GM21390 (cell line): ENCODE results near the gene QPCT.

Experiments used
- ATAC-seq: cut with Tn5 transposase; IDR thresholded peaks from one replicate; pipeline ENCODE4 v1.9.1; 2021; ENCODE audit not compliant: unreplicated experiment

Gene QPCT

DNA sequence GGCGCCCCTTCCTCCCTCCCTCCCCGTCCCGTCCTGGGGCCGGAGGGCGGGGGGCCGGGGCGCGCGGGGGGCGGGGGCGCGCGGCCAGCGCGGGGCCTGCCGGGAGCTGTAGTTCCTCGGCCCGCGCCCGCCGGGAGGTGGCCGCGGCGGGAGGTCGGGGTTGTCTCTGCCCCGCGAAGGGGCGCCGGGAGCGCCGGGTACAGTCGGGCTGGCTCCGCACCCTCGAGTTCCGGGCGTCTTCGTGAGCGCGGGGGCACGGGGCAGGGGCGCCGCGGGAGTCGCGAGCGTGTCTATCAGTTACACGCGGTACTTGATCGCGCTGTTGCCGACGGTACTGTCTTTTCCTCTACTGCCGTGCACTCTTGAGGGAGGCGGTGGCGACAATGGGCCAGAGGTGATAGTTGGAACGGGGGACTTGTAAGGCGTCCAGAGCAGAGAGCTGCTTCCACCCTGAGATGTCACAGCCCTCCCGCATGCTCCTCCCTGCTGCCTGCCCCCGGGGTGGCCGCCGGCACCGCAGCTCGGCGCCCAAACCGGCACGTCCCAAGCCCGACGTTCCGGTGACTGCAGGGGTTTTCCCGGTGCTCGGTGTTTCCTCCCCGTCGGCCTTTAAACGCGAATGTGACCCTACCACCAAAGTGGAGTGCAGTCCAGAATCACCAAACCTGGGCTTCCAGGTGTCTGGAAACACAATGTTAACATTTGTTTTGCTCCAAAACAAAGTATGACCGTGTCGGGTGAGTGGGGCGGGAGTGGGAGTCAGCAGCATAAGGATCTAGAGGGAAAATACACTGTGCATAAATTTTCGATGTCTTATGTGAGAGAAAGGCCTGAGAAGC is 19.4 kb upstream of the QPCT start, which contains the start of gene PRKD3:
PRKD3 (minus strand) TSS at position 48 of the 839 bp plus-strand sequence. CDS start 8,309 bp downstream, outside the sequence.
- ATAC-seq: peak; percentile 70

- ATAC-seq: no peak
Measured at GRCh38 chr2:37325625-37326071, 18.8 kb upstream of the QPCT start.

DNA sequence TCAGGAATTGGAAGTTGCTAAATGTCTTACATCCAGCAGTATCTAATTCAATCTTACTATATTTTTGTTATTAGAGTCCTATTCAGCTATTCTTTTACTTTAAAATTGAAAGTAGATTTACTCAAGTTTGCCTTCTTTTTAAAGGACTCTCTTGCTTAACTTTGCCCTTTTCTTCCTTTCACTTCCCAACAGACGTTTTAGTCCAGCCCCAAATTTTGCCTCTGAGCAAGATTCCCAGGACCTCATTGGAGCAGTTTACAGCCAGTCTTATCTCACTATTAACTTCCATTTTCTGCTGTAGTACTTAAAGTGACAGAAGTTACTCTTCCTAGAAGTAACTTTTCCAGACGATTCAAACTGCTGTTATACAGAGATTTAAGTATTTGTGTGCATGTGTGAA is 18.1 kb upstream of the QPCT start:
- ATAC-seq: no peak

DNA sequence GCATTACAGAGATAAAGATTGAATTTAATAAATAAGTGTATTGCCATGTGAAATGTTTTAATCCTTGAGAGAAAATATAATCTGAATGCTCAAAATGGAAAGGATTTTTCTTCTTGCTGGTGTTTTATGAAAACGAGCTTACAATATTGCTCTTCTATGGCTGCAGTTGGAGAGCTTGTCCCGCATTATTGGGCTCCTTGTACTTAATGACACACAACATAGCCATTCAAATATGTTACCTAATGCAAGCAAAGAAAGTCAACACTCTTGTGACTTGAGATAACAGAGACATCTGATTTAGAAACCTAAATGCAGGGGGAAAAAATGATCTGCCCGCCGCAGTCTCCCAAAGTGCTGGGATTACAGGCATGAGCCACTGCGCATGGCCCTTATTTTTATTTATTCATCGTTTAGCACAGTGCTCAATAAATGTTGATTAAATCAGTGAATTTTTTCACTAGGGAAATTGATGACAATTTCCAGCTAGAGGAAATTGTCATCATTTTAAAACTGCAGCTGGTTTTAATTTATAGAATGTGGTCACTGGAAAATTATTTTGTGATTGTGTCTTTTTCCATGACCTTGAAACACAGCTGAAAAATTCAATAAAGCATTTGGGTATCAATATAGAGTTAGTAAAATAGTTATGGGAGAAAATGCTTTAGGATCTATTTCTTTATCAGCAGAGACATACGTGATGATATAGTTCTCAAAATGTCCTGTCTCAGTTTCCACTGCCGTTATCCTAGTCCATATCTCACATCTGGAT is 17.4 kb upstream of the QPCT start:
- ATAC-seq: no peak

DNA sequence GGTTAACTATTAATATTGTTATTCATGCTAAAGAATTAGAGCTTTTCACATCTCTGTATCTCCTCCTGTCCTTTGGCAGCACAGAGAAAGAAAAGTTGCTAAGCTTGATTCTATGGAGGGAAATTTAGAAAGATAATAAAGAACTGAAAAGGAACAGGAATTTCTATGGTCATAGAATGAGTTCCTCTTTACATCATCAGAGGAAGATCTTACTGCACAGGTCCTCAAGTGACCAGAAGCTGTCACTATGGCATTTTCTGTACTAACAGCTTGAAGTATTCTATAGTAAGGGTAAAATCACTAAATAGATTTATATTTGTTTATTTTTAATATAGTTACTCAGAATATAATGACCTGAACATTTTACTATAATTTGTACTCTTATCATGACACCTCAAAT is 13.7 kb upstream of the QPCT start:
- no peak for ATAC-seq

GRCh38 chr2:37332560-37332959 is 11.9 kb upstream of the QPCT start:
- no peak for ATAC-seq

DNA sequence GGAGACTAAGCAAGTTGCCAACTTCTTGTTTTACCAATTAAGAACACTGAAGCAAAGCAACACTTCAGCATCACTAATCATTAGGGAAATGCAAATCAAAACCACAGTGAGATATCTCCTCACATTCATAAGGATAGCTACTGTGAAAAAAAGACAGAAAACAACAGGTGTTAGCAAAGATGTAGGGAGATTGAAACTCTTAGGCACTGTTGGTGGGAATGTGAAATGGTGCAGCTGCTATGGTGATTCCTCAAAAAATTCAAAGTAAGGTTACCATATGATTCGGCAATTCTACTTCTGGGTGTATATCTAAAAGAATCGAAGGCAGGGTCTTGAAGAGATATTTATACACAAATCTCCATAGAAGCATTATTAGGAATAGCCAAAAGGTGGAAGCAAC is 11.2 kb upstream of the QPCT start:
- ATAC-seq: no peak

DNA sequence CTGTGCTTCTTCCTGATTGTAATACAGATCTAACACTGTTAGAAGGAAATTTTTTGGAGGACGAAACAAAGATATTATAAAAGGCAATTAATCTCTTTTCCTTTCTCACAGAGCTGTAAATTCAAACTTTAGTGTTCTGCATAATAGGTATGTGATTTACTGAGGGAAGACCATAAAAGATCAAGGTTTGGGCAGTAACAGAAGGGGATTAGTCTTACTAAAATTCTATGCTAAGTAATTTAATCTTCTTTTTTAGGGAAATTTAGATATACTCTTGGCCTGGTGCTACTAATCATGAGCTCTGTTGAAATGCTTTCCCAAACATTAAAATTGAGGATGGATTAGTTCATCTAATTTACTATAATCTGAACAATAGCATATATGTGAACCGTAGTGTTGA is 8.8 kb upstream of the QPCT start:
- no peak for ATAC-seq

DNA sequence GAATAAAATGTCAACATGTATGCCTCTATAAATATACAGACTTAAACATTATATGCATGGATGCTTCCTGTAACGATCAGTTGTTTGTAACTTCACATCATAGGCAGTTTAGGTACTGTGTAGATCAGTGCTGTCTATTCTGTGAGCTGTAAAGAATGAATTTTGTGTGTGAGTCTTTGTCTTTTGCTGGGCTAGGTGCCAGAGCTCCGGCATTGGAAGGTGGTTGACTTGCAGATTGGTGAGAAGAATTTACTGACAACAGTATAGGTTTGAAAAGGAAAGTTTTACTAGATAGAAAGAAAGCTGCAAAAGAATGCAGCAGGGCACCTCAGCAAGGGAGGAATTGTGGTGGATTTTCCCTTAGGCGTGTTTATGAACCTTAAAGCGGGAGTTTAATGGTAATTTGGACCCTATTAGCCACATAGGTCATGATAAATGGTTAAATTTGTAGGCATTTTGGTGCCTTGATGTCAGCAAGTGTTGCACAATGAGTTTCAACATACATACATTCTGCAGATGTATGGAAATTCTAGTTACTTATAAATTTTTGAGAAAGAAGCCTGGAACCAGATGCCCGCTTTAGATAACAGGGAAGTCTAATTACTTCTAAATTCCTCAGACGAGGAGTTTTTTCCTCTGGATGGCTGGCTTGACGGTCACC is 6.7 kb upstream of the QPCT start:
- no peak for ATAC-seq

DNA sequence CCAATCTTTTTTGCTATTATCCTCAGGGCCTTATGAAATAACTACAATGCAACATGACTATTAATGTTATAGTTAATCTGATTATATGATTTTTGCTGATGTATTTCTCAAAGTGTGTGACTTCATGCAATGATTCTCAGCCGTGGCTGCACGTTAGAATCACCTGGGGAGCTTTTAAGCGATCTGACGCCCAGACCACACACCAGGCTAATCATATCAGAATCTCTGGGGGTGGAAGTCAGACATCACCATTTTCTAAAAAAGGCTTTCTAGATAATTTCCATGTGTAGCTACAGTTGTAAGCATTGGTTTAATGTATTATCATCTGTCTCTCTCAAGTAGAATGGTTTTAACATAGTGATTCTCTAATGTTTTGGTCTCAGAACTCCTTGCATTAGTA is 5.5 kb upstream of the QPCT start:
- ATAC-seq: no peak

GRCh38 chr2:37340637-37341036 is 3.8 kb upstream of the QPCT start:
- ATAC-seq: no peak

- ATAC-seq: no peak
Measured at GRCh38 chr2:37342591-37343220, 1.7 kb upstream of the QPCT start.

- ATAC-seq: no peak
Measured at GRCh38 chr2:37343537-37344434, 644 bp upstream of the QPCT start.

GRCh38 chr2:37348155-37348554 is 3.7 kb downstream of the QPCT start:
- no peak for ATAC-seq

DNA sequence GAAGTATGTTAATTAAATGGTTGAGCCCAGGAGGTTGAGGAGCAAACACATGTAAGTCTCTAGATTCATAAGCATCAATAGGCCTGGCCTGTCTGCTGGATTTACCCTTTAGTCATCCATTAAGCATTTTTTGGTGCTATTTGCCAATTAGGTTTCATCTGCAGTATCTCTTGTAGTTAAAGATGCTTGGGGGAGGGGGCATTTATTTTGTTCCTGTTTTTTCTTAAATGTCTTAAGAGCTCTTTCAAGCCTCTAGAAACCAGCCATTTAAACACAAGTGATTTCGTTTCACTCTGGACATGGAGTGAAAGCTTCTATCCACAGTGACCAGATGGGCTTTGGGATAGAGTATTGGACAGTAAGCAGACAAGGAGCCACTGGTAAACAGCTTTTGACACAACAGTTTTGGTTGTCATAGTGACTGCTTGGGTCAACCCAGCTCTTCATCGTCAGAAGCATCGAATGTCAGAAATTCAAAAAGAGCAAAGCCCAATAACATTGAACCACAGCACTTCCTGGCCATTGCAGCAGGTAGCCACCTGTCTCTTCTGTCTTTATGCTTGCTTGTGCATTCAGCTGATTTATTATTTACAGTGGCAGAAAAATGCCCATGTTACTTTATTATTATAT is 4.9 kb downstream of the QPCT start:
- ATAC-seq: no peak

DNA sequence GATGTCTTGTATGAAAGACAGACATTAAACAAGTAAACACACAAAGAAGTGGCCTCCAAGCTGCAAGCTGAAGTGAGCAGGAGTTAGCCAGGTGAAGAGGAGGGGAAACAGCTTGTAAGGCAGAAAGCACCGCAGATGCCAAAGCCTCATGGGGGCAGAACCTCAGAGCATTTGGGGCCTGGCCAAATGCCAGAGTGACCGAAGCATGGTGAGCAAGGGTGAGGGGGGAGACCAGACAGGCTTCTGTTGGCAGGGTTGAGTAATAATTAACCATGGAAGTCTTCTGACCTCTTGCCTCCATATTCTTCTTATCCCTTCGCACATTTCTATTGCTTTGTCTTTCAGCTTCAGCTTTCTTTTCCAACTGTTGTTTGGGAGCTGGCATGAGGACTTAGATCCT is 5.6 kb downstream of the QPCT start:
- peak; percentile 61 for ATAC-seq

- ATAC-seq: no peak
Measured at GRCh38 chr2:37354531-37354930, 10.1 kb downstream of the QPCT start.

GRCh38 chr2:37355735-37356134 is 11.3 kb downstream of the QPCT start:
- no peak for ATAC-seq

DNA sequence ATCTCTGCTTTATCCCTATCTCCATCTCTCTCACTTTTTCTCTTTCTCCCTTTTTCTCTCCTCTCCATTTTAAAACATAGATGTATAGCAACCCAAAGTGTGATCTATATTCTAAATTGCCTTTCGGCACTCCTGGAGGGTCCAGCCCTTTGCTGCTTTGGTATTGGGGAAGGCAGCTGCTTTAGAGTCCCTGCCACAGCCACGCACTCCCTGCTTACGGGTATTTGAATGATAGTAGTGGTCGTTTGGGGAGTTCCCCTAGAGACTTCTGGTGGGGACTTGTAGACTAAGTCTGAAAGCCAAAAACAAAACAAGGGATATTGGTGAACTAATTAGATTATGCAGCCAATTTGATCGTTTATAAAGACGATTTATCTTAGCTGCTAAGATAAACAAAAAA is 11.9 kb downstream of the QPCT start:
- no peak for ATAC-seq

GRCh38 chr2:37357069-37357468 is 12.6 kb downstream of the QPCT start:
- no peak for ATAC-seq
